GM23338 (cell line): Measurements from ENCODE around the gene FAM114A2. TPM values are rescaled to one million over a fixed set of nuclear protein-coding genes. Genes with fewer than 3 reads are reported as not detected.

Experiments
- ATAC-seq: fragments of 200-7000 bp; cut with Tn5 transposase; 3 replicates; pipeline ENCODE4 v1.9.1; 2020
- DNase-seq: peaks from one replicate; pipeline ENCODE4 v3.0.0-alpha.2; 2015; ENCODE audit warnings: low spot score
- H2AFZ ChIP-seq: fragments of 200-600 bp; sonication (generic); 2 replicates; pipeline ENCODE4 v1.8.0; 2016; ENCODE audit warnings: antibody characterized with exemption, mild to moderate bottlenecking, moderate library complexity
- H3F3A ChIP-seq: fragments of 200-600 bp; sonication (generic); replicated peaks from 2 replicates; pipeline ENCODE4 v1.8.0; 2017; ENCODE audit warnings: antibody characterized with exemption, mixed run types, low read depth
- H3K27ac ChIP-seq: fragments of 200-600 bp; sonication (generic); 2 replicates; pipeline ENCODE4 v1.6.1; 2016; ENCODE audit warnings: low read depth
- H3K27me3 ChIP-seq: fragments of 200-600 bp; sonication (generic); 2 replicates; pipeline ENCODE4 v1.8.0; 2016; ENCODE audit warnings: mild to moderate bottlenecking, mixed run types, moderate library complexity; ENCODE audit not compliant: insufficient read depth
- H3K36me3 ChIP-seq: fragments of 200-600 bp; sonication (generic); 2 replicates; pipeline ENCODE4 v1.8.0; 2016; ENCODE audit warnings: mild to moderate bottlenecking; ENCODE audit not compliant: insufficient read depth
- H3K4me1 ChIP-seq: fragments of 200-600 bp; sonication (generic); 2 replicates; pipeline ENCODE4 v1.8.0; 2016; ENCODE audit warnings: mild to moderate bottlenecking, moderate library complexity; ENCODE audit not compliant: insufficient read depth
- H3K4me2 ChIP-seq: fragments of 200-600 bp; sonication (generic); 2 replicates; pipeline ENCODE4 v1.7.1; 2017; ENCODE audit warnings: mixed run types
- H3K4me3 ChIP-seq: fragments of 200-600 bp; sonication (generic); 2 replicates; pipeline ENCODE4 v1.6.1; 2016; ENCODE audit warnings: mixed run types
- H3K79me2 ChIP-seq: fragments of 200-600 bp; sonication (generic); replicated peaks from 2 replicates; pipeline ENCODE4 v1.8.0; 2017; ENCODE audit warnings: mild to moderate bottlenecking; ENCODE audit not compliant: insufficient read depth
- H3K9me2 ChIP-seq: fragments of 200-600 bp; sonication (generic); 2 replicates; pipeline ENCODE4 v1.8.0; 2017; ENCODE audit not compliant: insufficient read depth
- H4K20me1 ChIP-seq: fragments of 200-600 bp; sonication (generic); replicated peaks from 2 replicates; pipeline ENCODE4 v1.8.0; 2017; ENCODE audit warnings: mild to moderate bottlenecking; ENCODE audit not compliant: insufficient read depth
- H3K27ac Mint-ChIP-seq: 2 replicates; pipeline ENCODE4 v1.8.0; 2020; ENCODE audit warnings: inconsistent platforms, mild to moderate bottlenecking, moderate library complexity, mixed read lengths
- H3K27me3 Mint-ChIP-seq: 3 replicates; pipeline ENCODE4 v1.8.0; 2022; ENCODE audit warnings: low read depth, mild to moderate bottlenecking, moderate library complexity, mixed read lengths, inconsistent platforms; ENCODE audit not compliant: insufficient read depth, poor library complexity
- H3K36me3 Mint-ChIP-seq: 3 replicates; pipeline ENCODE4 v1.8.0; 2021; ENCODE audit warnings: low read depth, mild to moderate bottlenecking, inconsistent platforms, moderate library complexity, mixed read lengths
- H3K4me1 Mint-ChIP-seq: 3 replicates; pipeline ENCODE4 v1.8.0; 2020; ENCODE audit warnings: mild to moderate bottlenecking, inconsistent platforms, mixed read lengths
- H3K4me3 Mint-ChIP-seq: 3 replicates; pipeline ENCODE4 v1.8.0; 2021; ENCODE audit warnings: moderate library complexity, mild to moderate bottlenecking, inconsistent platforms, mixed read lengths
- H3K9me3 Mint-ChIP-seq: 3 replicates; pipeline ENCODE4 v1.8.0; 2020; ENCODE audit warnings: moderate library complexity, mild to moderate bottlenecking, inconsistent platforms, mixed read lengths
- CTCF ChIP-seq, 2 experiments: fragments of 200-600 bp in 1 of 2; sonication (generic) in 1 of 2; conservative IDR thresholded peaks; 2 replicates each; pipeline versions ENCODE4 v1.5.1 to v1.6.1; 2016 to 2017; ENCODE audit warnings: antibody characterized with exemption in 2 of 2, low read depth in 2 of 2, mild to moderate bottlenecking in 2 of 2, moderate library complexity in 1 of 2
- ZNF462 ChIP-seq: fragments of 250-450 bp; sonication (Bioruptor Pico); IDR thresholded peaks from 2 replicates; pipeline ENCODE4 v1.5.0; 2020; ENCODE audit warnings: mild to moderate bottlenecking, moderate library complexity
- polyA plus RNA-seq: library from polyadenylated mRNA; unstranded; fragments of >200 nt; fragmentation: Nextera tagmentation; extraction: Ambion mirVana; gene quantifications from 2 replicates; pipeline ENCODE4 v1.2.1, GENCODE V29; 2016
- total RNA-seq: library from RNA; depleted of rRNA; stranded (reverse); fragments of >200 nt; shearing (Covaris generic); gene quantifications from 2 replicates; pipeline ENCODE4 v1.2.3, GENCODE V29; 2014

Gene FAM114A2
- total and polyA plus RNA-seq, 2 experiments from 2014 or later, result 4.9 to 5.8 TPM

- Mint-ChIP-seq H3K4me1 (no peaks in the 10 kb centered on the region), H3K36me3 (no peaks in the 10 kb centered on the region), H3K9me3 (no peaks in the 10 kb centered on the region), H3K27me3 (peaks cover 4% of the 10 kb centered on the region), H3K4me3 (no peak overlapping the region), H3K27ac (no peak overlapping the region)
- no peak overlapping the region for H3K4me3 ChIP-seq
- H3K36me3 ChIP-seq, result no peaks in the 10 kb centered on the region
- no peaks in the 10 kb centered on the region for H3F3A ChIP-seq
- no peaks in the 10 kb centered on the region for H3K79me2 ChIP-seq
- H3K4me2 ChIP-seq, result no peak overlapping the region
- H3K9me2 ChIP-seq, result no peaks in the 10 kb centered on the region
- TF ChIP-seq CTCF (conservative IDR thresholded peaks at IDR 0.05; ENCODE audit: low read depth in 2 of 2), result no peak
- TF ChIP-seq ZNF462 (CRISPR knock-in tag), result no peak
- ATAC-seq, result no peak
- H3K27ac ChIP-seq, result no peak overlapping the region
- H3K4me1 ChIP-seq, result no peaks in the 10 kb centered on the region
- no peaks in the 10 kb centered on the region for H3K27me3 ChIP-seq
- no peaks in the 10 kb centered on the region for H4K20me1 ChIP-seq
- H2AFZ ChIP-seq, result no peak overlapping the region
- DNase-seq, result no peak
These were observed 56.7 kb downstream of the FAM114A2 start for GRCh38 chr5:153981905-153982605.
